ENCODE results near the gene GPR21. TPM values are rescaled to one million over a fixed set of nuclear protein-coding genes. Genes with fewer than 3 reads are reported as not detected.

GPR21 gene
- total and polyA plus RNA-seq, 2 donors (not counting 3 experiments of a cell fraction or from before 2014, with no cell fraction given) = 0.36 to 2.7 TPM

DNA sequence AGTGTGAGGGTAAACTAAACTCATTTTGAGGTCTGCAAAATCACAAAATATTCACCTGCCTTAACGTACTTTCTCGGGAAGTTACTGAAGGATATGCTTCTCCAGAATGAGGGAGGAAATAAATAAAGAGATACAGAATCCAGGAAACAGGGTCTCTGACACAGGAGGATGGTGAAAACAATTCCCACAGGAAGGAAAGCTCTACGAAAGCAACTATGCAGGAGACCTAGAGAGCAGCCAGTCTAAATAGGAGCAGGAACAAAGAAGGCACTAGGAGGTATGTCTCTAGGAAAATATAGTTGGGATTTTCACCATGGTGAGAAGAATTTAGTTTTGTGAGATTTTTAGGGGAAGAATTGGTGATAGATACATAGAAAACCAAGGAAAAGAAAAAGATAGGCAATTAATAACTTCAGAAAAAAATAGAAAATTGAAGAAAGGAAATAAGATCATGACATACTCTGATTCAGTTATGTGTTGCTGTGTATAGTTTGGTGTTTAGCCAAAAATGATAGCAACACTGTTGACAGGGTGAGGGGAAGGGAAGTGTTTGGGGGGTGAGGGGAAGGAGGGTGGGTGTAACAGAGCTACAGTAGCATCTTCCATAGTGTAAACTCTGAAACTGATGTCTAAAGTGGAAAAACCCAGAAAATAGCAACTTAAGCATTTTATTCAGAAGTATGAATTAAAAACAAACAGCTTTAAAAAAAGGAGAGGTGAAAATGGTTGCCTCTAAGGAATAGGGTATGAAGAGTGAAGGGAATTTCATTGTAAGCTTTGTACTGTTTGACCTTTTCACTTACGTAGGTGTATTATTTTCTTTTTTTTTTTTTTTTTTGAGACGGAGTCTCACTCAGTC, 9.8 kb downstream of the GPR21 start:
- H3K36me3 ChIP-seq (ENCODE audit: control insufficient read depth in 2 of 2, extremely low read depth in 1 of 2, insufficient read depth in 2 of 2, low read length in 2 of 2) = no peaks in the 10 kb centered on the region
- H3K27me3 ChIP-seq (ENCODE audit: control insufficient read depth in 2 of 2, insufficient read depth in 2 of 2, low read length in 2 of 2) = no peaks in the 10 kb centered on the region
- CTCF ChIA-PET = interaction anchor here (0.9 to 1.6 kb wide), 2 partner anchors 17 to 31 kb away, joined by 3 to 4 read pairs; no protein-coding TSS in a partner anchor
- H3K4me2 ChIP-seq (ENCODE audit: insufficient read depth, low read length) = no peak overlapping the region
- intact Hi-C loops (cut with micrococcal nuclease) (no loop called here), dilution Hi-C loops (cut with MboI; ENCODE audit: extremely low pct_ligation_motif_present, low sequenced_read_pairs) (no loop called here)
- TF ChIP-seq POLR2A (IDR thresholded peaks at IDR 0.05; ENCODE audit: low read depth, low read length) = no peak
- DNase-seq (ENCODE audit: low read depth, low spot score) (peak; percentile 68), FAIRE-seq (no peak)
- TSS peak; percentile 21 for BruUV-seq (replicated peaks)
- H3K27ac ChIP-seq (ENCODE audit: insufficient read depth, low read depth, low read length) = peak overlapping the region; percentile 24
- no peaks in the 10 kb centered on the region for H3K9me1 ChIP-seq (replicated peaks; ENCODE audit: control insufficient read depth, extremely low read depth, insufficient read depth, low read length)
- no peak overlapping the region for H2AFZ ChIP-seq (ENCODE audit: low read depth, low read length)
- H3K4me3 ChIP-seq (replicated peaks in 1 of 3; ENCODE audit: insufficient read depth in 1 of 3, low read depth in 1 of 3, low read length in 3 of 3) = no peak overlapping the region
- no peaks in the 10 kb centered on the region for H3K79me2 ChIP-seq (ENCODE audit: control insufficient read depth, insufficient read depth, low read length)
- no peaks in the 10 kb centered on the region for H3K9me3 ChIP-seq (replicated peaks; ENCODE audit: control insufficient read depth, insufficient read depth, low read length)
- peaks cover 8% of the 10 kb centered on the region for H3K4me1 ChIP-seq (ENCODE audit: control insufficient read depth, extremely low read depth, insufficient read depth, low read length)
- no peaks in the 10 kb centered on the region for H4K20me1 ChIP-seq (replicated peaks; ENCODE audit: control insufficient read depth, extremely low read depth, insufficient read depth, low read length)
- peak overlapping the region; percentile 12 for H3K9ac ChIP-seq (replicated peaks; ENCODE audit: extremely low read depth, insufficient read depth, low read length)
- POLR2A ChIA-PET = no interaction called here

GRCh38 chr9:123044586-123044985, 11.1 kb downstream of the GPR21 start:
- CTCF ChIA-PET = no interaction called here
- H3K27me3 ChIP-seq (ENCODE audit: control insufficient read depth in 2 of 2, insufficient read depth in 2 of 2, low read length in 2 of 2) = no peaks in the 10 kb centered on the region
- no peak overlapping the region for H3K4me2 ChIP-seq (ENCODE audit: insufficient read depth, low read length)
- POLR2A ChIA-PET = no interaction called here
- no peaks in the 10 kb centered on the region for H4K20me1 ChIP-seq (replicated peaks; ENCODE audit: control insufficient read depth, extremely low read depth, insufficient read depth, low read length)
- BruUV-seq (replicated peaks) = no TSS peak
- intact Hi-C loops (cut with micrococcal nuclease) = no loop called here
- no peaks in the 10 kb centered on the region for H3K36me3 ChIP-seq (ENCODE audit: control insufficient read depth in 2 of 2, extremely low read depth in 1 of 2, insufficient read depth in 2 of 2, low read length in 2 of 2)
- FAIRE-seq = no peak
- H3K9ac ChIP-seq (replicated peaks; ENCODE audit: extremely low read depth, insufficient read depth, low read length) = no peak overlapping the region
- no peak overlapping the region for H3K27ac ChIP-seq (ENCODE audit: insufficient read depth, low read depth, low read length)
- no peaks in the 10 kb centered on the region for H3K9me1 ChIP-seq (replicated peaks; ENCODE audit: control insufficient read depth, extremely low read depth, insufficient read depth, low read length)
- no peak for TF ChIP-seq POLR2A (IDR thresholded peaks at IDR 0.05; ENCODE audit: low read depth, low read length)
- TF ChIP-seq FOS (IDR thresholded peaks at IDR 0.05; ENCODE audit: borderline replicate concordance, insufficient read depth, low read length) = no peak
- no peak for TF ChIP-seq MYC (IDR thresholded peaks at IDR 0.05; ENCODE audit: low read depth, low read length)
- H3K79me2 ChIP-seq (ENCODE audit: control insufficient read depth, insufficient read depth, low read length) = no peaks in the 10 kb centered on the region
- H3K4me3 ChIP-seq (replicated peaks in 1 of 3; ENCODE audit: insufficient read depth in 1 of 3, low read depth in 1 of 3, low read length in 3 of 3) = no peak overlapping the region
- no peak overlapping the region for H2AFZ ChIP-seq (ENCODE audit: low read depth, low read length)
- peaks cover 19% of the 10 kb centered on the region for H3K4me1 ChIP-seq (ENCODE audit: control insufficient read depth, extremely low read depth, insufficient read depth, low read length)
- H3K9me3 ChIP-seq (replicated peaks; ENCODE audit: control insufficient read depth, insufficient read depth, low read length) = no peaks in the 10 kb centered on the region
- dilution Hi-C loops (cut with MboI; ENCODE audit: extremely low pct_ligation_motif_present, low sequenced_read_pairs) = no loop called here
- DNase-seq (ENCODE audit: low read depth, low spot score) = no peak

Data from endothelial cell of umbilical vein (primary cell).